A172 (cell line): ENCODE measurements around the gene ZNF423. TPM values are rescaled to one million over a fixed set of nuclear protein-coding genes. Genes with fewer than 3 reads are reported as not detected.

Source experiments
- DNase-seq: peaks from one replicate; pipeline ENCODE4 v3.0.0-alpha.2; 2015; ENCODE audit warnings: low spot score
- total RNA-seq: library from RNA; depleted of rRNA; stranded (reverse); fragments of >200 nt; shearing (Covaris generic); gene quantifications from 2 replicates; pipeline ENCODE4 v1.2.3, GENCODE V29; 2014

The ZNF423 gene
- total RNA-seq, 1 experiment from 2014 or later, result not detected

GRCh38 chr16:49826515-49826914 is 29.4 kb downstream of the ZNF423 start:
- DNase-seq, result no peak

GRCh38 chr16:49825041-49825440 is 30.9 kb downstream of the ZNF423 start:
- DNase-seq, result no peak

- no peak for DNase-seq
These were observed 31.3 kb downstream of the ZNF423 start for GRCh38 chr16:49824593-49824992.

GRCh38 chr16:49822649-49823370 is 33.1 kb downstream of the ZNF423 start:
- no peak for DNase-seq

- no peak for DNase-seq
These were observed 34.2 kb downstream of the ZNF423 start for GRCh38 chr16:49821614-49822282.

- no peak for DNase-seq
These were observed 34.8 kb downstream of the ZNF423 start for GRCh38 chr16:49821156-49821555.

GRCh38 chr16:49817754-49818507 is 38.0 kb downstream of the ZNF423 start:
- DNase-seq, result no peak

- DNase-seq, result no peak
These were observed 39.0 kb downstream of the ZNF423 start for GRCh38 chr16:49816875-49817274.

GRCh38 chr16:49811644-49812334 is 44.1 kb downstream of the ZNF423 start:
- no peak for DNase-seq

GRCh38 chr16:49810831-49811230 is 45.1 kb downstream of the ZNF423 start:
- DNase-seq, result no peak

GRCh38 chr16:49809561-49809960 is 46.4 kb downstream of the ZNF423 start:
- DNase-seq, result no peak

- DNase-seq, result no peak
These were observed 46.9 kb downstream of the ZNF423 start for GRCh38 chr16:49809062-49809461.

- DNase-seq, result no peak
These were observed 49.5 kb downstream of the ZNF423 start for GRCh38 chr16:49806446-49806845.

GRCh38 chr16:49801290-49801689 is 54.6 kb downstream of the ZNF423 start:
- DNase-seq, result no peak

GRCh38 chr16:49800876-49801275 is 55.0 kb downstream of the ZNF423 start:
- DNase-seq, result no peak

GRCh38 chr16:49800441-49800840 is 55.5 kb downstream of the ZNF423 start:
- no peak for DNase-seq

GRCh38 chr16:49799172-49799571 is 56.7 kb downstream of the ZNF423 start:
- DNase-seq, result no peak

GRCh38 chr16:49795513-49795912 is 60.4 kb downstream of the ZNF423 start:
- no peak for DNase-seq

- DNase-seq, result no peak
These were observed 62.7 kb downstream of the ZNF423 start for GRCh38 chr16:49793244-49793643.

- no peak for DNase-seq
These were observed 66.3 kb downstream of the ZNF423 start for GRCh38 chr16:49789616-49790015.

- no peak for DNase-seq
These were observed 66.9 kb downstream of the ZNF423 start for GRCh38 chr16:49788986-49789385.

- no peak for DNase-seq
These were observed 67.3 kb downstream of the ZNF423 start for GRCh38 chr16:49788572-49788971.
